Fibroblast of pulmonary artery (primary cell): ENCODE data around the gene GRSF1.

ENCODE experiments used
- DNase-seq: peaks from one replicate; pipeline ENCODE4 v3.0.0-alpha.2; 2010; ENCODE audit warnings: low read depth
- H3K4me3 ChIP-seq: replicated peaks from 2 replicates; pipeline ENCODE4 v1.5.1; 2011; ENCODE audit warnings: low read depth, mild to moderate bottlenecking, control low read depth, low read length, moderate library complexity
- CTCF ChIP-seq: IDR thresholded peaks from 2 replicates; pipeline ENCODE4 v1.5.1; 2011; ENCODE audit warnings: mild to moderate bottlenecking, control low read depth, low read length, inconsistent platforms; ENCODE audit errors: missing control alignments

GRSF1 gene

GRCh38 chr4:70833675-70834074, 6.0 kb downstream of the GRSF1 start:
- no peak for DNase-seq
- TF ChIP-seq CTCF, result no peak

GRCh38 chr4:70831293-70831692, 8.4 kb downstream of the GRSF1 start:
- no peak for DNase-seq
- TF ChIP-seq CTCF, result no peak
- no peak overlapping the region for H3K4me3 ChIP-seq

More at GRCh38 chr4:70833675-70834074, 6.0 kb downstream of the GRSF1 start:
- no peak overlapping the region for H3K4me3 ChIP-seq

GRCh38 chr4:70830054-70830453, 9.6 kb downstream of the GRSF1 start:
- no peak for DNase-seq
- no peak for TF ChIP-seq CTCF
- H3K4me3 ChIP-seq, result no peak overlapping the region

- TF ChIP-seq CTCF, result no peak
- DNase-seq, result no peak
- H3K4me3 ChIP-seq, result no peak overlapping the region
Observed at GRCh38 chr4:70829492-70829891, 10.2 kb downstream of the GRSF1 start.

- no peak for DNase-seq
- H3K4me3 ChIP-seq, result no peak overlapping the region
- no peak for TF ChIP-seq CTCF
Observed at GRCh38 chr4:70829015-70829414, 10.7 kb downstream of the GRSF1 start.

- no peak for TF ChIP-seq CTCF
- no peak for DNase-seq
- H3K4me3 ChIP-seq, result no peak overlapping the region
Observed at GRCh38 chr4:70818921-70819320, 20.8 kb downstream of the GRSF1 start.

GRCh38 chr4:70818173-70818855, 21.4 kb downstream of the GRSF1 start:
- TF ChIP-seq CTCF, result no peak

More at GRCh38 chr4:70818173-70818855, 21.4 kb downstream of the GRSF1 start:
- DNase-seq, result no peak
- H3K4me3 ChIP-seq, result no peak overlapping the region
